Retinal pigment epithelial cell (primary cell): ENCODE measurements around the gene HOXB6.

ENCODE experiments used
- DNase-seq: peaks from one replicate; pipeline ENCODE4 v3.0.0-alpha.2; 2010; ENCODE audit warnings: low read depth
- H3K4me3 ChIP-seq: 2 replicates; pipeline ENCODE4 v1.5.1; 2011; ENCODE audit warnings: mild to moderate bottlenecking, low read length, control low read depth, moderate library complexity
- TF ChIP-seq, protein P1 (sequence below): conservative IDR thresholded peaks from 2 replicates; pipeline ENCODE4 v1.5.1; 2011; ENCODE audit warnings: low read depth, low read length, control low read depth, inconsistent platforms

HOXB6 gene

DNA sequence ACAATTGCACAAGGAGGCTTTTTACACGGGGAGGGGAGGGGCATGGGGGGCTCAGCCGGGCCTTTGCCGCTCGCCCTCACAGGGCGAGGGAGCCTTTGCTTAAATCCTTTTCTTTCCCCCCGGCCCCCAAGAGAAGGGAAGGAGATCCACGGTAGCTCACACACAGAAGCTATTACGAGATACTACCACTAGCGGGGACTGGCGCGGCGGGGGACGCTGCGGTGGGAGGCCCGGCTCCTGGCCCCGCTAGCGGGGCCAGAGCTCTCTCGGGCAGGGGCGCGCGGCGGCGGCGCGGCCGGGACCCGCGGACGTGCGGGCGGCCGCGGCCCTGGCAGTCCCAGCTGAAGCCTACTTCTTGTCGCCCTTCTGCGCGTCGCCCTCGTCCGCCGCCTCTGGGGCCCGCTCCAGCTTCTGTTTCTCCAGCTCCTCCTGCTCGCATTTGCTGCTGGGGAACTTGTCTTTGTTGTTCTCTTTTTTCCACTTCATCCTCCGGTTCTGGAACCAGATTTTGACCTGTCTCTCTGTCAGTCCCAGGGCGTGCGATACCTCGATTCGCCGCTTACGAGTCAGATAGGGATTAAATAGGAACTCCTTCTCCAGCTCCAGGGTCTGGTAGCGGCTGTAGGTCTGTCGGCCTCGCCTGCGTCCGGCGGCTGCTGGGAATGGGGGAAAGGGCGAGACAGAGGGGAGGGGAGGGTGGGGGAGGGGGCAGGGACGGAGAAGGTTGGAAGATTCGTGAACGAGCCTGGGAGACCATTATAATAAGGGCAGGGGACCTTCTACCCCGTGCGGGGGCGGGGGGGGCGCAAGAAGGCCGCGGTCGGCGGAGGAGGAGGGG lies 8.3 kb upstream of the HOXB6 start:
- no peak overlapping the region for H3K4me3 ChIP-seq
- DNase-seq = no peak
- TF ChIP-seq, protein P1, sequence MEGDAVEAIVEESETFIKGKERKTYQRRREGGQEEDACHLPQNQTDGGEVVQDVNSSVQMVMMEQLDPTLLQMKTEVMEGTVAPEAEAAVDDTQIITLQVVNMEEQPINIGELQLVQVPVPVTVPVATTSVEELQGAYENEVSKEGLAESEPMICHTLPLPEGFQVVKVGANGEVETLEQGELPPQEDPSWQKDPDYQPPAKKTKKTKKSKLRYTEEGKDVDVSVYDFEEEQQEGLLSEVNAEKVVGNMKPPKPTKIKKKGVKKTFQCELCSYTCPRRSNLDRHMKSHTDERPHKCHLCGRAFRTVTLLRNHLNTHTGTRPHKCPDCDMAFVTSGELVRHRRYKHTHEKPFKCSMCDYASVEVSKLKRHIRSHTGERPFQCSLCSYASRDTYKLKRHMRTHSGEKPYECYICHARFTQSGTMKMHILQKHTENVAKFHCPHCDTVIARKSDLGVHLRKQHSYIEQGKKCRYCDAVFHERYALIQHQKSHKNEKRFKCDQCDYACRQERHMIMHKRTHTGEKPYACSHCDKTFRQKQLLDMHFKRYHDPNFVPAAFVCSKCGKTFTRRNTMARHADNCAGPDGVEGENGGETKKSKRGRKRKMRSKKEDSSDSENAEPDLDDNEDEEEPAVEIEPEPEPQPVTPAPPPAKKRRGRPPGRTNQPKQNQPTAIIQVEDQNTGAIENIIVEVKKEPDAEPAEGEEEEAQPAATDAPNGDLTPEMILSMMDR = peak; percentile 19

DNA sequence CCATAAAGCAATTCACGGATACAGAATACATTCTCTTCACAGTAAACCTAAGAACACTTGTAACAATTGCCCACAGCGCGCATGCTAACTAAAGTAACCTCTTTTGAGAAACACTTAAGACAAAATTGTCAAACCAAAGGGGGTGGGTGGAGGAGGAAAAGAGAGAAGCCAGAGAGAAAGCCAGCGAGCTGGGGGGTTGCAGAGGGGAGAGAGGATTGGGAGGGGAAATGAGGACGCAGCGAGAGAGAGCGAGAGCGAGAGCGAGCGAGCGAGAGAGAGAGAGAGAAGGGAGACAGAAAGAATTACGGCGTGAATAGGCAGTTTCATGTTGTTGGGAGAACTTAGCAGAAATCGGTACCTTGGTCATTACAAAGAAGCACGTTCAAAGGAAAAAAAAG lies 7.7 kb upstream of the HOXB6 start:
- H3K4me3 ChIP-seq = no peak overlapping the region
- no peak for DNase-seq

DNA sequence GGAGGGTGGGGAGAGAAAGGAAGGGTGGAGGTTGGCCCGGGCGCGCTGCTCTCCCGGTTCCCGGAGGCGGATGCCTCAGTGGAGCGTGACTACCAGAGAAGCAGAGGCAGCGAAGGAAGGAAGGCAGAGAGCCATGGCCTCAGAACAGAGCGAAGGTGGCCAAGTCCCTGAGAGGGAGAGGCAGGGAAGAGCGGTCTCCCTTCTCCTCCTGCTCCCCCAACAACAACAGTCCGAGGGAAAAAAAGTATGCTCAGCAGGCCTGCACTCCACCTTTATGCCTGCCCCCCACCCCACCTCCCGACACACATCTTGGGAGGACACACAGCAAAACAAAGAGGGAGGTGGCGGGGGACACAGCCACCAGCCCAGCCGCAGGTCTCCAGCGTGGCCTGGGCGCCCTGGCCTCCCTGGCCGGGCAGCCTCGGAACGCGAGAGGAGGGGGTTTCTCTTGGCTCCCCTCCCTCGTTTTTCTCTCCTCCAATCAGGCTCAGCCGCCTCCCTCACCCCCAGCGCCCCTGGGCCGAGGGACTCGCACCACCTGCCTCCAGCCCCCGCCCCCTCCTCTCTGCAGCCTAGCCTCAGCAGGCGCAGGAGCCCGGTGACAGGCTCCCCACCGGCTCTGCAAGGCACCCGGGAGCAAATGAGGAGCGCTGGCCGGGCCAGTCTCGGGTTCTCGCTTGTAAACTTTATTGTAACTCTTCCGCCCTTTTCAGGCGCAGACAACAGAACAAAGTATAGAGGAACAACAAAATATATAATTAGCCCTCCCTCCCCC lies 7.1 kb upstream of the HOXB6 start:
- no peak for DNase-seq
- H3K4me3 ChIP-seq = no peak overlapping the region
- TF ChIP-seq, protein P1 = no peak

More for the DNA sequence above, 7.7 kb upstream of the HOXB6 start:
- TF ChIP-seq, protein P1 = no peak

DNA sequence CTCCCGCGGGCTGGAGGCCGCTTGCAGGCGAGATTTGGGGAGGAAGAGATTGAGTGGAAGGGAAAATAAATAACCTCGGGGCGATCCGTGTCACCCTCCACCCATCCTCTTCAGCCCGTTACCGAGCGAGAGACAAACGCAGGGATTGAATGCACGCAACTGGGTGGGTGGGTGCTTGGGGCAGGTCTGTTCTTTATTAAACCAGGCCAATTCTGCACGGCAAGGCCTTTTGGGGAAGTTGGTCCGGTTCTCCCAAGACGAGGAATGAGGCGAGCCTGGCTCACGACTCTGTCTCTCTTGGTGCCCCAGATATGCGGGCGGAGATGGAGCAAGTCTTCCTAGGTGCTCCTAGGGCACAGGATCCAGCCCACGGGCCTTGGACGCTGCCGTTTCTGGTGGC lies 6.4 kb upstream of the HOXB6 start:
- no peak overlapping the region for H3K4me3 ChIP-seq

DNA sequence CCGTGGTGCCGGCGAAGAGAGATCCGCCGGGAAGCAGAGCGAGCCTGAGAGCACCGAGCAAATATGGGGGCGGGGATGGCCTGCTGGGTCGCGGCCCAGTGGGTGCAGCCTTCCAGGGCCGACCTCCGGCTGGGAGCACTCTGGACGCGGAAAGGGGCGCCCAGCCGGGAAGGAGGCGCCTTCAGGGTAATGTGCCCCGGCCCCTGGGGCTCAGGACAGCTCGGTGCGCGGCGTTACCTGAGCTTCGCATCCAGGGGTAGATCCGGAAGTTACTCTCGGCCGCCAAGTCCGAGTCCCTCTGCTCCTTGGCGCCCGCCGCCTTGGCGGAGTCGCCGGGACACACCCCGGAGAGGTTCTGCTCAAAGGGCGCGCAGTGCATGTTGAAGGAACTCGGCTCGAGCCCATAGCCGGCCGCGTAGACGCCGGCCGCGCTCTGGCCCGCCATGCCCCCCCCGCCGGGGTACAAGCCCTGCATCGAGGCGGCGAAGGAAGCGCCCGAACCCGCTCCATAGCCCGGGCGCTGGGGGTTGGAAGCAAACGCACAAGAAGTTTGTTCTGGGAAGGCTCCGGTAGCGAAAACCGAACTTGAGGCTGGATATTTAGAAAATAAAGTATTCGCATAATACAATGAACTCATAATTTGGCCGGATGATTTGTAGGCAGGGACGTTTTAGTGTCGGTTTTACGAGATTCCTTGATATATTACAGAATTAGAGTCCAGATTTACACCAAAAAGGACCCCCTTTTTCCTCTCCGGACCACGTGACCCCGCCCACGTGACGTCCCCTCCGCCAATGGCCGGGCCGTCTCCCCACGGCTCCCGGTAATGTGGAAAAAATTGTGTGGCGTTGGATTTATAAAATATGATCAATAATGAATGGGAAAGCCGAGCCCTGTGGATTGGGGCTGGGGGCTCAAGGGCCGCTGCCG lies 5.8 kb upstream of the HOXB6 start, which contains the start of gene HOXB7:
Gene HOXB7 (minus strand): TSS at position 736 of the 930 bp plus-strand sequence. CDS start 99 bp downstream, at position 637.
- DNase-seq = no peak
- TF ChIP-seq, protein P1 = no peak
- H3K4me3 ChIP-seq = no peak within 1 kb of the TSS

More for the DNA sequence above, 6.4 kb upstream of the HOXB6 start:
- no peak for DNase-seq
- TF ChIP-seq, protein P1 = no peak

DNA sequence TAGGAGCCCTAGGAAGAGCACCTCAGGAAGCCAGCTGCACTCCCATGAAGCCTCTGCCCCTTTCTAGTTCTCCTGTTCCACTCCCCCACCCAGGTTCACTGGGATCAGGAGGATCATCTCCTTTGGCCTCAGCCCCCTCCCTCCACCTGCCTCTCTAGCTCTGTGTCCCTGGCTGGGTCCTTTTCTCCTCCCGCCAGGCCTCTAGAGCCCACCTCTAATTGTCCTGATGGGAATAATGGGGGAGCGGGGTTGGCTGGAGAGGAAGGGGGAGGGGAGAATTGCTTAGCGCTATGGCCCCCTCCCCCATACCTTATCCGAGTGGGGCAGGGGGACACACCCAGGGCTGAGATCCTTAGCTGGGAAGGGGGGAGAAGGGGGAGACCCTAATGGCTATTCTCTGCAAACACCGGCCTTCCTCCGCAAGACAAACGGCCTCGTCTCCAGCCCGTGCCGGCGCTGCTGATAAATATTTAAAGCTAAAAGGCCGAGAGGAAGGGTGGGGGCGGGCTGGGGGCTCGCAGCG lies 5.0 kb upstream of the HOXB6 start:
- H3K4me3 ChIP-seq = no peak overlapping the region
- TF ChIP-seq, protein P1 = no peak
- DNase-seq = no peak
